Measurements from ENCODE around the gene SCGB1A1. TPM values are rescaled to one million over a fixed set of nuclear protein-coding genes. Genes with fewer than 3 reads are reported as not detected.

SCGB1A1 gene
- total RNA-seq, 1 donor: not detected

DNA sequence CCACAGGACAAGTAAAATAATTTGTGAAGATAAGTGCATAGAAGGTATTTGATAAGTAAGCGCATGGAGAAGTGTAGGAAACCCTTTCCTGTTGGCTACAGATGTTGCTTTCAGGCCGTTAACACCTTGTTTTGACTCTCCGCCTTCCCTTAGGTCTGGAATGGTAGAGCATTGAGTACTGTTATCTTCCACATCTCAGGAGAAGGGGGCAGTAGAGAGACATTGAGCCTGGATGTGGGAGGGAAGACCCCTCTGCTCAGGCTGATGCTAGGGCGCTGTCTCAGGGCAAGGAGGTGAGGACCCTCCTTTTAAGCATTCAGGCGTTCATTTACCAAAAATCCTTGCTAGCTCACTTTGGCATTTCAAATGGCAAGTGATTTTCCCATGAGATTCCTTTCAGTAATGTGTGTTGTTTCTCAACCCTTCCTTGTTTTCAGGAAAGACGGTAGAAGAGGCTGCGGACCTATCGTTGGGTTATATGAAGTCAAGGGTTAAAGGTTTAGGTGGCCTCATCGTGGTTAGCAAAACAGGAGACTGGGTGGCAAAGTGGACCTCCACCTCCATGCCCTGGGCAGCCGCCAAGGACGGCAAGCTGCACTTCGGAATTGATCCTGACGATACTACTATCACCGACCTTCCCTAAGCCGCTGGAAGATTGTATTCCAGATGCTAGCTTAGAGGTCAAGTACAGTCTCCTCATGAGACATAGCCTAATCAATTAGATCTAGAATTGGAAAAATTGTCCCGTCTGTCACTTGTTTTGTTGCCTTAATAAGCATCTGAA lies 27.0 kb upstream of the SCGB1A1 start:
- H3K4me3 ChIP-seq (ENCODE audit: low read depth, low read length): no peak overlapping the region
- no peak for DNase-seq (ENCODE audit: low read depth)
- TF ChIP-seq, protein P1, sequence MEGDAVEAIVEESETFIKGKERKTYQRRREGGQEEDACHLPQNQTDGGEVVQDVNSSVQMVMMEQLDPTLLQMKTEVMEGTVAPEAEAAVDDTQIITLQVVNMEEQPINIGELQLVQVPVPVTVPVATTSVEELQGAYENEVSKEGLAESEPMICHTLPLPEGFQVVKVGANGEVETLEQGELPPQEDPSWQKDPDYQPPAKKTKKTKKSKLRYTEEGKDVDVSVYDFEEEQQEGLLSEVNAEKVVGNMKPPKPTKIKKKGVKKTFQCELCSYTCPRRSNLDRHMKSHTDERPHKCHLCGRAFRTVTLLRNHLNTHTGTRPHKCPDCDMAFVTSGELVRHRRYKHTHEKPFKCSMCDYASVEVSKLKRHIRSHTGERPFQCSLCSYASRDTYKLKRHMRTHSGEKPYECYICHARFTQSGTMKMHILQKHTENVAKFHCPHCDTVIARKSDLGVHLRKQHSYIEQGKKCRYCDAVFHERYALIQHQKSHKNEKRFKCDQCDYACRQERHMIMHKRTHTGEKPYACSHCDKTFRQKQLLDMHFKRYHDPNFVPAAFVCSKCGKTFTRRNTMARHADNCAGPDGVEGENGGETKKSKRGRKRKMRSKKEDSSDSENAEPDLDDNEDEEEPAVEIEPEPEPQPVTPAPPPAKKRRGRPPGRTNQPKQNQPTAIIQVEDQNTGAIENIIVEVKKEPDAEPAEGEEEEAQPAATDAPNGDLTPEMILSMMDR (IDR thresholded peaks at IDR 0.05; ENCODE audit: insufficient read depth, low read length): no peak

DNA sequence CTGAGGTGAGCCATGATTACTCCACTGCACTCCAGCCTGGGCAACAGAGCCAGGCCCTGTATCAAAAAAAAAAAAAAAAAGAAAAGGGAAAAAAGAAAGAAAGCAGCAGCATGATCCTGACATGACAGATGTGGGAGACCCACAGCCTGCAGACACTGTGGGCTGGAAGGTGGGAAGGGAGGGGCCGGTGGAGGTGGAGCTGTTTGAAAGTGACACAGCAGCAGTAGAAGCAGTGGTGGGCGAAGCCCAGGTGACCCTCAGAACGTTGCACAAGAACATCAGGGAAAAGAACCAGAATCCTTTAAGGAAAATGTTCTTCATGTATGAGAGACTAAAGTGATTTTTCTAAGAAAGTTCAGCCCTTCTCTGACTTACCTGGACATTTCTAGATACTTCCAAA lies 26.3 kb upstream of the SCGB1A1 start:
- no peak for DNase-seq (ENCODE audit: low read depth)
- TF ChIP-seq, protein P1 (IDR thresholded peaks at IDR 0.05; ENCODE audit: insufficient read depth, low read length): no peak
- H3K4me3 ChIP-seq (ENCODE audit: low read depth, low read length): no peak overlapping the region

DNA sequence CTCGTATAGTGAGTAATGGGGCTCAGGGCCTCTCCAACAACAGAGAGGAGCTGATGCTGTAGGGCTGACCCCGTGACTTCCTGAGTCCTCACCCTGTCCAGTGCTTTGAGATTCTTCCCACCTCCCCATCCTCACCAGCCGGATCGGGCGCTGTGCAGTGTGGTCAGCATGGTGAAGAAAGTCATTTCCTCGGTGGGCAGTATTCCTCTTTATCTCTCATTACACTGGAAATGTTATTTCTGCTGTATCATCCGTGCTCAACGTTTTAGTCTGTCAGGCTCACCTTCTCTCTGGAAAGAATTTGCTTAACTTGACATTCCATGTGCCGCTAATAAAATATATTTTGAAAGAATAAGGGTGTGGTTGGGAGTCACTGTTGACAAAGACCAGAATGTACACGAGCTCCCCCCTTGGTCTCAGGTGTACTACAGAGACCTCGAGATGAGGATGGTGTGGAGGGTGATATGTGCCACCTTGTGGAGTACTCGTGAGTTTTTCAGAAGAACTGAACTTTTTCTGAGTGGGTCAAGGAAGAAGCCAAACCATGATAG lies 25.7 kb upstream of the SCGB1A1 start:
- DNase-seq (ENCODE audit: low read depth): no peak
- TF ChIP-seq, protein P1 (IDR thresholded peaks at IDR 0.05; ENCODE audit: insufficient read depth, low read length): no peak
- H3K4me3 ChIP-seq (ENCODE audit: low read depth, low read length): no peak overlapping the region

DNA sequence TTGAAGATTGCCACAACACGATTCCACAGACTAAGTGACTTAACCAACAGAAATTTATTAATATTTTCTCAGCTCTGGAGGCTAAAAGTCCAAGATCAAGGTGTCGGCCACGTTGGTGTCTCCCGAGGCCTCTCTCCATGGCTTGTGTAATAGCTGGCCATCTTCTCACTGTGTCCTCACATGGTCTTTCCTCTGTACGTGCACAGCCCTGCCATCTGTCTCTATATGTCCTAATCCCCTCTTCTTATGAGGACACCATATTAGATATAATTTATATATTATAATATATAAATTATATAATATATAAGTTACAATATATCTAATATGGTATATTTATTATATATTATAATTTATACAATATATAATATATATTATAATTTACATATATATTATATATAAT lies 25.1 kb upstream of the SCGB1A1 start:
- TF ChIP-seq, protein P1 (IDR thresholded peaks at IDR 0.05; ENCODE audit: insufficient read depth, low read length): no peak

DNA sequence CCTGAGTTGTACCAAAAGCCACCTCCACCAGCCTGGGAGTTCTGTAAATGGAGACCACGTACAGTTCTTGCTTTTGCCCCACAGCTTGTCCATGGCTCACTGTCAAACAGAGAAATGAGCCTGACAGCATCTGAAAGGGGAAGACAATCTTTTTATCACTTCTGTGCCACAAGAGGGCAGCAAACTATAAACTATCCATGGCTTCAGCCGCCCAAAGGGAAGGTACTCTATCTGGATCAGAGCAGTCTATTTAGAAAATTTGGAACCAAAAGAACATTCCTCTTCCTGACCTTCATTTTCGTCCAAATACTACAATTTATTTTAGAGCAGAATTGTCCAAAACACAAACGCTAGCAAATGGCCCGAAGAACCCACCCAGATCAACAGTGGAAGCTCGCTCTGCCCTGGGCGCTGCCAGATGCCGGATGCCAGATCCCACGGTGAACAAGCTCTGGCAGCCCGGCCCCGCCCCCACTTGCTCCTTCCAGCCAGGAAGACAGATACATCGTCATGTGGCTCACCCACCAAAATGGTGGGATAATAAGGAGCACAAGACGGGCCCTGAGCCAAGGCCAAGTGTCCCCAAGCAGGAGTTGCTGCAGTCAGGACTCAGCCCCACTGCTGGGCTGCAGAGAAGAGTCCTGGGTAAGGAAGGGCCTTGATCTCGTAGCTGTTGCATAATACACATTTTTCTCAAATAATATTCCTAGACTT lies 23.9 kb upstream of the SCGB1A1 start:
- peak overlapping the region; percentile 55 for H3K4me3 ChIP-seq (ENCODE audit: low read depth, low read length)
- TF ChIP-seq, protein P1 (IDR thresholded peaks at IDR 0.05; ENCODE audit: insufficient read depth, low read length): peak; percentile 66
- DNase-seq (ENCODE audit: low read depth): peak; percentile 92

More for the DNA sequence above, 25.1 kb upstream of the SCGB1A1 start:
- H3K4me3 ChIP-seq (ENCODE audit: low read depth, low read length): no peak overlapping the region
- no peak for DNase-seq (ENCODE audit: low read depth)

DNA sequence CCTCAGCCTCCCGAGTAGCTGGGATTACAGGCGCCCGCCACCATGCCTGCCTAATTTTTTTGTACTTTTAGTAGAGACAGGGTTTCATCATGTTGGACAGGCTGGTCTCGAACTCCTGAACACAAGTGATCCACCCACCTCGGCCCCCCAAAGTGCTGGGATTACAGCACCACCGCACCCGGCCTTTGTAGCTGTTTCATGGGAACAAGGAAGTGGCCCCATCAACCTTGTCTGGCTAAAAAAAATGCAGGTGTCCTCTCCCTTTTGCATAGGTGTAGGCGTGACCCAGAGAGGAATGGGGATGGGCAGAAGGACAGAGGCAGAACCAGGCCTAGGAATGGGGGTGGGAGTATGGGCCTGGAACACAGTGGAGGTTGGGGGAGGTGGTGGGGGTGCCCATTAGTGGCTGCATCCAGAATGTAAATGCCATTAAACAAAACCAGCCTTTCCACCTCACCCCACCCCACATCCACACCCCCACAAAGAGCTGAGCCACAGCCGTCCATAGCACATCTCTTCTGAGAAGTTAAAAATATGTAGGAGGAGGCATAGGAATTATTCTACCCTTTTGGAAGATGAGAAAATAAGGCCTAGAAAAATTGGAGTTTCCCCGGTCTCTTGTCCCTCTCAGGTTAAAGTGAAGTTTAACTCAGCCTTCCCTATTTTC lies 22.8 kb upstream of the SCGB1A1 start:
- TF ChIP-seq, protein P1 (IDR thresholded peaks at IDR 0.05; ENCODE audit: insufficient read depth, low read length): no peak
- no peak overlapping the region for H3K4me3 ChIP-seq (ENCODE audit: low read depth, low read length)
- no peak for DNase-seq (ENCODE audit: low read depth)
